Activated CD4-positive, alpha-beta memory T cell treated with anti-CD3 and anti-CD28 coated beads for 36 hours (primary cell): ENCODE results near the gene STK17A. TPM values are rescaled to one million over a fixed set of nuclear protein-coding genes. Genes with fewer than 3 reads are reported as not detected.

Source experiments
- CTCF ChIA-PET: fragments of 350-600 bp; sonication (Branson Sonifier 250); formaldehyde crosslinking; loops from one replicate; lab custom pipeline; 2021; ENCODE audit warnings: antibody characterized with exemption, inconsistent platforms; lab: Charles Lee
- POLR2A ChIA-PET: fragments of 350-600 bp; sonication (Branson Sonifier 250); formaldehyde crosslinking; loops from one replicate; lab custom pipeline; 2021; ENCODE audit warnings: antibody characterized with exemption; lab: Charles Lee
- DNase-seq: peaks from one replicate; pipeline ENCODE4 v3.0.0-alpha.2; 2020
- H3K27ac Mint-ChIP-seq: one replicate; pipeline ENCODE4 v1.8.0; 2021; ENCODE audit warnings: mixed read lengths
- H3K27me3 Mint-ChIP-seq: one replicate; pipeline ENCODE4 v1.8.0; 2021; ENCODE audit warnings: mixed read lengths
- H3K36me3 Mint-ChIP-seq: one replicate; pipeline ENCODE4 v1.8.0; 2021; ENCODE audit warnings: mixed read lengths
- H3K4me1 Mint-ChIP-seq: one replicate; pipeline ENCODE4 v1.8.0; 2021; ENCODE audit warnings: low read depth, mixed read lengths
- H3K4me3 Mint-ChIP-seq: one replicate; pipeline ENCODE4 v1.8.0; 2021; ENCODE audit warnings: mild to moderate bottlenecking, mixed read lengths
- H3K9me3 Mint-ChIP-seq: one replicate; pipeline ENCODE4 v1.8.0; 2021; ENCODE audit warnings: mixed read lengths
- intact Hi-C: fragments of 100-400 bp; cut with micrococcal nuclease; formaldehyde crosslinking; loops from one replicate; pipeline ENCODE4 v1.15.1; 2023
- total RNA-seq, 2 experiments: library from RNA; stranded (reverse); gene quantifications; one replicate each; pipeline ENCODE4 v1.2.3, GENCODE V29; 2021

Gene STK17A
- total RNA-seq, 2 experiments from 2014 or later = 58.2 to 62.6 TPM

- intact Hi-C loops = no loop called here
These were observed 30.8 kb upstream of the STK17A start for GRCh38 chr7:43552122-43552521.

GRCh38 chr7:43553999-43554398, 28.9 kb upstream of the STK17A start:
- no peaks in the 10 kb centered on the region for H3K36me3 Mint-ChIP-seq
- POLR2A ChIA-PET = no interaction called here
- no peaks in the 10 kb centered on the region for H3K9me3 Mint-ChIP-seq
- DNase-seq = no peak
- CTCF ChIA-PET = interaction anchor here (0.5 to 0.8 kb wide), 2 partner anchors 146 to 1685 kb away, joined by 3 read pairs; no protein-coding TSS in a partner anchor
- H3K4me1 Mint-ChIP-seq = peaks cover 15% of the 10 kb centered on the region
- H3K27ac Mint-ChIP-seq = no peak overlapping the region
- H3K27me3 Mint-ChIP-seq = peaks cover 3% of the 10 kb centered on the region
- intact Hi-C loops = no loop called here
- no peak overlapping the region for H3K4me3 Mint-ChIP-seq

More at GRCh38 chr7:43552122-43552521, 30.8 kb upstream of the STK17A start:
- DNase-seq = no peak
- ChIA-PET POLR2A (no interaction called here), CTCF (interaction anchor here (2.8 kb wide), 1 partner anchor 30 kb away, joined by 9 read pairs; the partner anchor contains the start of gene STK17A)
- Mint-ChIP-seq H3K27ac (no peak overlapping the region), H3K36me3 (no peaks in the 10 kb centered on the region), H3K27me3 (peaks cover 3% of the 10 kb centered on the region), H3K9me3 (no peaks in the 10 kb centered on the region), H3K4me3 (no peak overlapping the region), H3K4me1 (peaks cover 15% of the 10 kb centered on the region)

GRCh38 chr7:43554423-43554822, 28.5 kb upstream of the STK17A start:
- no peak for DNase-seq
- H3K36me3 Mint-ChIP-seq = no peaks in the 10 kb centered on the region
- no peak overlapping the region for H3K4me3 Mint-ChIP-seq
- no peak overlapping the region for H3K27ac Mint-ChIP-seq
- ChIA-PET POLR2A (no interaction called here), CTCF (interaction anchor here (0.5 kb wide), 1 partner anchor 1684 kb away, joined by 3 read pairs; no protein-coding TSS in a partner anchor)
- intact Hi-C loops = no loop called here
- H3K4me1 Mint-ChIP-seq = peaks cover 15% of the 10 kb centered on the region
- H3K9me3 Mint-ChIP-seq = no peaks in the 10 kb centered on the region
- peaks cover 3% of the 10 kb centered on the region for H3K27me3 Mint-ChIP-seq

- POLR2A ChIA-PET = no interaction called here
These were observed 24.9 kb upstream of the STK17A start for GRCh38 chr7:43557831-43558495.

GRCh38 chr7:43559171-43559945, 23.6 kb upstream of the STK17A start:
- intact Hi-C loops = no loop called here
- no peak overlapping the region for H3K27ac Mint-ChIP-seq
- no peaks in the 10 kb centered on the region for H3K9me3 Mint-ChIP-seq
- DNase-seq = no peak
- H3K27me3 Mint-ChIP-seq = peaks cover 18% of the 10 kb centered on the region
- no peaks in the 10 kb centered on the region for H3K36me3 Mint-ChIP-seq
- H3K4me1 Mint-ChIP-seq = peaks cover 7% of the 10 kb centered on the region
- CTCF ChIA-PET = interaction anchor here (0.5 kb wide), 1 partner anchor 288 kb away, joined by 3 read pairs; no protein-coding TSS in a partner anchor
- H3K4me3 Mint-ChIP-seq = no peak overlapping the region
- POLR2A ChIA-PET = no interaction called here

More at GRCh38 chr7:43557831-43558495, 24.9 kb upstream of the STK17A start:
- CTCF ChIA-PET = interaction anchor here (0.6 kb wide), 1 partner anchor 164 kb away, joined by 4 read pairs; no protein-coding TSS in a partner anchor
- intact Hi-C loops = no loop called here
- H3K27me3 Mint-ChIP-seq = peaks cover 14% of the 10 kb centered on the region
- H3K4me3 Mint-ChIP-seq = no peak overlapping the region
- no peaks in the 10 kb centered on the region for H3K36me3 Mint-ChIP-seq
- H3K27ac Mint-ChIP-seq = no peak overlapping the region
- no peaks in the 10 kb centered on the region for H3K9me3 Mint-ChIP-seq
- H3K4me1 Mint-ChIP-seq = peaks cover 15% of the 10 kb centered on the region
- no peak for DNase-seq

- no peaks in the 10 kb centered on the region for H3K36me3 Mint-ChIP-seq
- H3K27ac Mint-ChIP-seq = no peak overlapping the region
- CTCF ChIA-PET = no interaction called here
- H3K9me3 Mint-ChIP-seq = no peaks in the 10 kb centered on the region
- DNase-seq = no peak
- no peak overlapping the region for H3K4me3 Mint-ChIP-seq
- peaks cover under 1% of the 10 kb centered on the region for H3K4me1 Mint-ChIP-seq
- peaks cover 18% of the 10 kb centered on the region for H3K27me3 Mint-ChIP-seq
- intact Hi-C loops = no loop called here
- POLR2A ChIA-PET = no interaction called here
These were observed 23.0 kb upstream of the STK17A start for GRCh38 chr7:43559946-43560335.

GRCh38 chr7:43560742-43561330, 22.1 kb upstream of the STK17A start:
- Mint-ChIP-seq H3K27ac (no peak overlapping the region), H3K9me3 (no peaks in the 10 kb centered on the region), H3K27me3 (peaks cover 18% of the 10 kb centered on the region), H3K4me1 (no peaks in the 10 kb centered on the region), H3K4me3 (no peak overlapping the region), H3K36me3 (no peaks in the 10 kb centered on the region)
- intact Hi-C loops = no loop called here
- DNase-seq = no peak
- POLR2A ChIA-PET = no interaction called here
- CTCF ChIA-PET = no interaction called here

GRCh38 chr7:43562383-43562782, 20.5 kb upstream of the STK17A start:
- intact Hi-C loops = no loop called here
- CTCF ChIA-PET = no interaction called here
- no peaks in the 10 kb centered on the region for H3K36me3 Mint-ChIP-seq

GRCh38 chr7:43565786-43566185, 17.1 kb upstream of the STK17A start:
- Mint-ChIP-seq H3K36me3 (no peaks in the 10 kb centered on the region), H3K4me3 (no peak overlapping the region), H3K4me1 (peaks cover 13% of the 10 kb centered on the region), H3K27me3 (peaks cover 15% of the 10 kb centered on the region), H3K27ac (no peak overlapping the region), H3K9me3 (no peaks in the 10 kb centered on the region)
- ChIA-PET CTCF (interaction anchor here (1.5 kb wide), 1 partner anchor 17 kb away, joined by 6 read pairs; the partner anchor contains the start of gene STK17A), POLR2A (no interaction called here)
- intact Hi-C loops = no loop called here
- DNase-seq = no peak

More at GRCh38 chr7:43562383-43562782, 20.5 kb upstream of the STK17A start:
- Mint-ChIP-seq H3K27me3 (peaks cover 15% of the 10 kb centered on the region), H3K4me3 (no peak overlapping the region), H3K9me3 (no peaks in the 10 kb centered on the region), H3K4me1 (no peaks in the 10 kb centered on the region), H3K27ac (no peak overlapping the region)
- DNase-seq = no peak
- POLR2A ChIA-PET = no interaction called here

GRCh38 chr7:43568529-43568928, 14.4 kb upstream of the STK17A start:
- intact Hi-C loops = no loop called here
- no peaks in the 10 kb centered on the region for H3K27me3 Mint-ChIP-seq
- ChIA-PET POLR2A (no interaction called here), CTCF (interaction anchor here (0.9 to 2.1 kb wide), 2 partner anchors 14 to 131 kb away, joined by 3 to 13 read pairs; partner anchors contain the start of gene STK17A)
- DNase-seq = no peak
- peaks cover 26% of the 10 kb centered on the region for H3K4me1 Mint-ChIP-seq
- H3K9me3 Mint-ChIP-seq = no peaks in the 10 kb centered on the region
- H3K36me3 Mint-ChIP-seq = no peaks in the 10 kb centered on the region
- H3K4me3 Mint-ChIP-seq = no peak overlapping the region
- H3K27ac Mint-ChIP-seq = no peak overlapping the region

GRCh38 chr7:43569424-43569823, 13.5 kb upstream of the STK17A start:
- POLR2A ChIA-PET = no interaction called here
- Mint-ChIP-seq H3K9me3 (no peaks in the 10 kb centered on the region), H3K27ac (no peak overlapping the region), H3K4me3 (no peak overlapping the region), H3K36me3 (no peaks in the 10 kb centered on the region), H3K27me3 (no peaks in the 10 kb centered on the region), H3K4me1 (peaks cover 26% of the 10 kb centered on the region)
- no peak for DNase-seq
- intact Hi-C loops = no loop called here
- CTCF ChIA-PET = interaction anchor here (0.9 to 2.1 kb wide), 2 partner anchors 13 to 130 kb away, joined by 3 to 13 read pairs; partner anchors contain the start of gene STK17A
